Eye (tissue), 1 donor: ENCODE measurements around the gene TRABD2B.
A peak's percentile ranks its signal among the peaks of the same experiment; 100 is the strongest.

Experiments
- DNase-seq: peaks from one replicate; pipeline ENCODE4 v3.0.0-alpha.2; 2015

TRABD2B gene

DNA sequence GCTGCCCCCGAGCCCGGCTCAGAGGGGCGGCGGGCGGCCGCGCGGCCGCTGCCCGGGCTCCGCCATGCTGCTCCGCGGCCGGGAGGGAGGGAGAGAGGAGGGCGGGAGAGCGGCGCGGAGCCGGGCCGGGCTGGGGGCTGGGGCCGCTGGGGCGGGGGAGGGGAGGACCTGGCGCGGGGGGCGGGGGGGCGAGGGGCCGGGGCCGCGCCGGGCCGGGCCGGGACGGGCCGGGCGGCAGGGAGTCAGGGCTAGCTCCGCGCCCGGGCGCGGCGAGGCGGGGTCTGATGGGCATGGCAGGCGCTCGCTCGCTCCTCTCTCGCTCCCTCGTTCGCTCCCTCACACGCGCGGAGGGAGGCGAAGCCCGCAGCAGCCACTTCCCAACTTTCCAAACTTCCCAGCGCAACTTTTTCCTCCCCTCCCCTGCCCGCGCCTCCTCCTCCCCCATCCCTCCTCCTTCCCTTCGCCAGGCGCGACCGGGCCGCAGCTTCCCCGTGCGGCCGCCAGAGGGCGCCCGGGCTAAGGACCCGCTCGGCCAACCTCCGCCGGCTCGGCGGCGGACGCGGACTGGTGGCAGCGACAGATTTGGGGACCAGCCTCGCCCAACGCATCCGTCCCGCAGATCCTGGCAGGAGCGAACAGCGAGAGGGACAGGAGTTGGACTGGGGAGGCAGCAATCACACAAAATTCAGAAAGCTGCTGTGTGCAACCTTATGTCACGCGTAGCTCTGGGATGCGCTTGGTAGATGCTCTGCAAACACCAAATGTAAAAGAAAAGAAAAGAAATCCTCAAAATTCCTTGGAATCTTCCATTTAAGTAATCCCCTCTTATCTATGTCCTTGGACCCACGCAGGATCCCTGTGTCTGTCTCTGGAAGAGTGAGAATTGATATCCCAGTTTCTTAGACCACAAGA is at the start of gene TRABD2B:
TSS of gene TRABD2B (minus strand) at position 97 of the 912 bp plus-strand sequence.
- peak; percentile 94 for DNase-seq

DNA sequence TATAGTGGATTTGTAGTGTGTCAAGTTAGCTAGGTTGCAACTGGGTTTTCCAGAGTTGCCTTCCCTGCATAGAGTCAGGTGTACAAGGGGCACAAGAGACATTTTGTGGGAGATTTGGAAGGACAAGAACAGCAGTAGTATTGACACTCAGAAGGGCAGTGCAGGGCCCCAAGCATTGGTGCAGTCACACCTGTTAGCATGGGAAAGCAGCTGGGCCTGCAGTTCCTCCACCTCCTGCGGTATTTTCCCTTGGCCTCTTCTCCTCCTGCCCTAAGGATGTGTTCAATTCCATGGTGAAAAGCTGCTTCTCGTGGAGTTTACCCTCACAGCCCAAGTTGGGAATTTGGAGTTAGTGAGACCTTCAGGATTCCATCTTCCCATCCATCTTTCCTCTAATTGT is 47.1 kb upstream of the TRABD2B start:
- no peak for DNase-seq

DNA sequence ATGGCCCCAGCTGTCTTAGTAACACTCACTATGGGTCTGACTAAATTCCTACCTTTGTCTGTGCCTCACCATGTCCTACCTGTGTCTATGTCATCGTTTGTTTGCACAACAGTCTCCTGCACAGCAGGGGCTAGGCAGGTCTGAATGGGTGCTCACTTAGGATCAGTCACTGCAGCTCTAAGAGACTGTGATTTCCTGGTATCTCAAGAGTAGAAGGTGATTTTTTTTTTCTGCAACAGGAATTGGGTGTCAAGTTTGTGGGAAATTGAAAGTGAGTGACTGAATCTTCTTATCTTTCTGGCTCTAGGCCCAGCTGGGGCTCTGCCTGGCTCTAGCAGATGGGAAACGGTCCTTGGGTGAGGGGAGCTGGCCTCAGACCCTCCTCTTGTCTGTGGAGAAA is 46.4 kb upstream of the TRABD2B start:
- DNase-seq, result no peak

DNA sequence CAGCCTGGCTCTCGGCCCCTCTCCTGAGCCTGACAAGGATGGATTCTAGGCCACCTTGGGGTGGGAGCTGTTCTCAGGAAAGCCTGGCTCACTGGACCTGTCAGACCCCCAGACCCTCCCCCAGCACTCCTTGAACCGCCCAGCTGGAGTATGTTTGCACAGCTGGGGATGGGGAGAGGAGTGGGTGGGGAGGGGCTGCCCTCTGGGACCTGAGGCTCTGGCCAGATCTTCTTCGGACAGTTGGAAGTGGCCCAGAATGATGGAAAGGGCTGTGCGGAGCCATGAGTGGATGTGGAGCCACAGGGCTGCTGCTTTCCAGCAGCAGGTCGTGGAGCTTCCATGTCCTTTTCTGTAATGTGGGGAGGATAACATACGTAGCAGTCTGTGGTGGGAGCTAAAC is 43.0 kb upstream of the TRABD2B start:
- no peak for DNase-seq

DNA sequence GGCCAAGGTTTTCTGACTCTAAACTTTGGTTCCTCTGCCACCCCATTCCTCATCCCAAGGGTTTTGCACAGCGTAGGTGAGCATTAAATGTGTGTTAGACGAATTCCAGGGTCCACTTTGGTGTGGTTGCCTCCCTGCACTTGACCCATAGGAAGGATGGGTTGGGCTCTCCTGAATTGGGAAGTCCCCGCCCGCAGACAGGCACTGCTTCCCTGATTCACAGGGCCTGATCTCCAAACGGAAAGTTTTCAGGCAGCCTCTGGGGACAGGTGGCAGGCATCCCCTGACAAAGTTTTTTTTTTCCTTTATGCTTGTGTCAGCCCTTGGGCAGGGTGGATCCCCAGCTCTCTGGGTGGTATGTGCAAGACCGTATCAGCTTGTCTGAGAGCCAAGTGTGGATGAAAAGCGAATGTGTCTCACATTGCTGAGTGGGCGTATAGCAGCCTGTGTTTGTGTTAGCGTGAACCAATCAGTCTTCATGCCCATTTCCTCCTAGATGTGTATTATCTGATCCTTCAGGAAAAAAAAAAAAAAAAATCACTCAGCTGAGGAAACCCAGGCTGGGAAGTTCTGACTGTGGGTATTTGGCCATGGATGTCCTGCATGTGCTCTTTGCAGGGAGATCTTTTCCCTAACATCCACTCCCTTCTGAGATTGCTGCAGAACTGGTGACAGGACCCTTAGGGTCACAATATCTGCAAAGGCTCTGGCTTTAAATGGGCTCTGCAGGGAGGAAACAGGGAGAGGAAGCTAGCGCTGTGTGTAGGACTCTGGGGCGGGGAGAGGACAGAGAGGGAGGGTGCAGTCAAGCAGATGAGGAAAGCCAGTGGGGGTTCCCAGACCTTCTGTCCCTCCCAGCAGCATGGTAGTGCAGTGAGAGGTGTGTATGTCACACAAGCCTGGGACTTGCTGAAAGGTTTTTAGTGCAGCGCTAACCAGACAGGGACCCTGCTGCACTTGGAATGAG is 42.2 kb upstream of the TRABD2B start:
- DNase-seq, result peak; percentile 48

DNA sequence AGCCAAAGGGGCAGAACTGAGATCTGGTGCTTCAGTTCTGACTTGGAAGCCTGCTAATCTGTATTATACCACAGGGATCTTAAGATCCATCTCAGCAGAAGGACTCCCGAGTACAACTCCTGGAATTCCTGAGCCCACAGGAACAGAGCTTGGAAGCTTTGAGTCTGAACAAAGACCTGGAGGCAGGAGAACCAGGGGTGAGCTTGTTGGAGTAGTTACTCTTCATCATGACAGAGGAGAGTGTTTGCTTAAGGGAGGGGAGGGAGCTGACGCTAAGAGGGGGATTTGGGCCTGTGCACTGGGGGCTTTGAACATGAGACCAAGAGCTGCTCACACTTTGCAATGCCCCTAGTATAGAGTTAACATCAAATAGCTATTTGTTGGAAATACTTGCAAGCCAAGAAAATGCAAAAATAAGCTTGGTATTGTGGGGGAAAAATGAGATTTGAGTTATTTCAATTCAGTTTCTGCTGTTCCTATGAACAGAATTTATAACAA is 41.1 kb upstream of the TRABD2B start:
- no peak for DNase-seq

DNA sequence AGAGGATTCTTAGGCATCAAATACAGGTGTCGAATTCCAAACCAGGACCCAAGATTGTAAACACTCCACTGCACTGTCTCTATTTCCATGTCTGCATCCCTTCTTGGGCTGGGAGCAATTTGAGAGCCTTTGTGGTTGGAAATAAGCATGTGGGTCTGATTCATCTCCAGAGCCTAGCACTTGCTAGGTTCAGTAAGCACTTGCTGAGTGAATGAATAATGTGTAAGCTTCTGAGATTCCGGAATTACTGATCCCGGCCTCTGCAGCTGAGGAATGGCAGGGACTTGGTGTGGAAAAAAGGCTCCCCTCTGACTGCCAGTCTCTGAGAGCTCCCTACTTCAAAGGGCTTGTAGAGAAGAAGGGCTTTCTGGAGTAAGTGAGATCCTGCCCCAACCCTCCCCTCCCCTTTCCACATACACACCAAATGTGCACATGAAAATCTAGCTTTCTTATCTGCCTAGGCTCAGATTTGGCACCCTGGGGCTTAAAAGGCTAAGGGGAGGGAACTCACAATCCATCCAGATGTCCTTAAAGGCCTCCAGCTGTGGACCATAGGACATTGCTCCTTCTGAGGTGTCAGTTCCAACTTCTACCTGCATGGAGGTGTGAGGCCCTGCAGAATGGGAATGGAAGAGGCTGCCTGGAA is 39.6 kb upstream of the TRABD2B start:
- DNase-seq, result no peak

DNA sequence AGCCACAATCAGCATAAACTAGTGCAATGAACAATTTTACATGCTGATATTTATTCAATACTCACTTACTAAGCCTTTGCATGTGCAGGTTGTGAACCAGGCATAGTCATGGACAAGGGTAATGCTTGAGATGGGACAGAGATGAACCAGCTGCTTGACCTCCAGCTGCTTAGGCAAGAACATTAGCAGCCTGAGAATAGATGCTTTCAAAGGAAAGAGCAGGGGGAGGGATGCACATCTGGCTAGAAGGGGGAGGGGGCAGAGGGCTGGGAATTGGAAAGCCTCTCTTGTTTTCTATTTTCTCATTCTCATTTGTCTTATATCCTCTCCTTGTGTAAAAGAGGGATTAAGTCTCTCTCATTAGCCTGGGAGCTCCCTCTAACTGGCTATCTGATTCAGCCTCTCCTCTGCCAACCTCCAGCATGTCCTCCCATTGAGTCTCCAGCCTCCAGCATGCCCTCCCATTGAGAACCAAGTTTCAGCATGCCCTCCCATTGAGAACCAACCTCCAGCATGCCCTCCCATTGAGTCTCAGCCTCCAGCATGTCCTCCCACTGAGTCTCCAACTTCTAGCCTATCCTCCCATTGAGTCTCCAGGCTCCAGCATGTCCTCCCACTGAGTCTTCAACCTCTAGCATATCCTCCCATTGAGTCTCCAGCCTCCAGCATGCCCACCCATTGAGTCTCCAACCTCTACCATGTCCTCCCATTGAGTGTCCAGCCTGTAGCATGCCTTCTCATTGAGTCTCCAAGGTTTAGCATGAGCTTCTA is 38.4 kb upstream of the TRABD2B start:
- no peak for DNase-seq

DNA sequence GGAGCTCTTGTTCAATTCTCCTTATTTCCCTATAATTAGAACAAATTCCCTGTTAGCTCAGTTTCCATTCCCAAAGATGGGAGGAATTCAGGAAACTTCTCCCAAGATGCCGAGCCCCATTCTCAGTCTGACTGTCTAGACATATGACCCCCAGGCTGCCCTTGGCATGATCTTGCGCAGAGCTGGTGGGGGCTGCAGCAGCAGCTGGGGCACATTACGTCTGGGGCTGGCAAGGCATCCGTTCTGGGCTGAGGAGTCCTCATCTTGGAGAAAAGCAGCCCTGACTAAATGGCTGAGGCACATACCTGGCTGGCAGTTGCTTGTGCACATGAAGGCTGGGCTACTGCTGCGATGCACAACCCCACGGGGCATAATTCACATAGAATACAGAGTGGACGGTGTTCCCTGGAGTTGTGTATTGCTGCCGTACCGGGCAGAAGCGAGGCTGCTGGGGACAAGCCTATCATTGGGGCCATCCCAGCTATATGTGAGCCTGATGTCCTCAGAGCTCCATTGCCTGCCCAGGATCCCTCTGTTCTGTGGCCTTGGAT is 36.4 kb upstream of the TRABD2B start:
- no peak for DNase-seq

DNA sequence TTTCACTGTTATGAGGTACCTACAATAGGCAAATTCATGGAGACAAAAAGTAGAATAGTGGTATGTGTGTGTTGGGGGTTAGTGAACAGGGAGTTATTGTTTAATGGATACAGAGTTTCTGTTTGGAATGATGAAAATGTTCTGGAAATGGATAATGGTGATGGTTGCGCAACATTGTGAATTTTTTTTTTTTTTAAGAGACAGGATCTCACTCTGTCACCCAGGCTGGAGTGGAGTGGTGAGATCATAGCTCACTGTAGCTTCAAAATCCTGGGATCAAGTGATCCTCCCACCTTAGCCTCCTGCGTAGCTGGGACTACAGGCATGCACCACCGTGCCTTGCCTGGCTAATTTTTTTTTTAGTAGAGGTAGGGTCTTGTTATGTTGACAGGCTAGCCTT is 34.5 kb upstream of the TRABD2B start:
- DNase-seq, result no peak

DNA sequence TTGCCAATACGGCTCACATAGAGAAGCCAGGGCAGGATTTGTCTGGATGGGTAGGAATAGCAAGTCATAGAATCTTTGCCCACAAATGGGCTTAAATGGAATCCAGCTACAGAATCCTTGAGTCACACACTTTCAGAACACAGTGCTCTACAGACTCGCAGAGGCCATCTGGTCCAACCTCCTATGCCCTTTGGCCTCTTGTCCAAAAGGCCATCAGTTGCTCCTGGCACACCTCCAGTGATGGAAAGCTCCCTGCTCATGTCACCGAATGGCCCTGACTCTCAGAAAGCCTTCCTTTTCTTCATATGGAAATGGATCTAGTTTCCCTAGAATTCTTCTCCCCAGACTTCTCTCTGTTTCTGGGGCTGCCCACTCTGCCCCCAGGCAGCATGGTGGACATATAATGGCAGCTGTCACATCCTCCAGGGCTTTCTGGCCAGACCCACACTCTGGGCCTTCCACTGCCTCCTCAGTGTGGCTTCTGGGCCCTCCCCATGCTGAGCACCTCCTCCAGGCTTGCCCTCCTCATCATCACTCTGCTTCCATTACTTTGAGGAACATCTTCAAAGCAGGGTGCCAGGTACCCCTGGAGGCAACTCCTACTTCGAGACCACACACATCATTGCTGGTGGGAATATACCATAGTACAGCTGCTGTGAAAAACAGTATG is 33.6 kb upstream of the TRABD2B start:
- no peak for DNase-seq

DNA sequence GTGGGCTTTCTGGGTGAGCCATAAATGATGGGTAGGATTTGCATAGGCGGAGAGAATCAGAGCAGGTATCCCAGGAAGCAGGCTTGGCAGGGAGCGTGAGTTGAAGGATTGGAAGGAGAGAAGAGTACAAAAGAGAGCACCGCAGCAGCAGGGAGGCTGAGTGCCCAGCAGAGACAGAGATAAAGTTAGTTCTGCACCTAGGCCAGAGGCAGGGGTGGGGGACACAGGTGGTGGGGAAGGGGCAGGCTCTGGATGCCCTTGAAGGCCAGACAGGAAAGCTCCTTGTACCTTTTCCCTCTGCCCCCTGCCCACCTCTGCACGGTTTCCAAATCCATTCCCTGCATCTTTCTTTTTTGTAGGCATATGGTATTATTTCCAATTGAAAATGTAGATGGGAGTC is 33.0 kb upstream of the TRABD2B start:
- no peak for DNase-seq

DNA sequence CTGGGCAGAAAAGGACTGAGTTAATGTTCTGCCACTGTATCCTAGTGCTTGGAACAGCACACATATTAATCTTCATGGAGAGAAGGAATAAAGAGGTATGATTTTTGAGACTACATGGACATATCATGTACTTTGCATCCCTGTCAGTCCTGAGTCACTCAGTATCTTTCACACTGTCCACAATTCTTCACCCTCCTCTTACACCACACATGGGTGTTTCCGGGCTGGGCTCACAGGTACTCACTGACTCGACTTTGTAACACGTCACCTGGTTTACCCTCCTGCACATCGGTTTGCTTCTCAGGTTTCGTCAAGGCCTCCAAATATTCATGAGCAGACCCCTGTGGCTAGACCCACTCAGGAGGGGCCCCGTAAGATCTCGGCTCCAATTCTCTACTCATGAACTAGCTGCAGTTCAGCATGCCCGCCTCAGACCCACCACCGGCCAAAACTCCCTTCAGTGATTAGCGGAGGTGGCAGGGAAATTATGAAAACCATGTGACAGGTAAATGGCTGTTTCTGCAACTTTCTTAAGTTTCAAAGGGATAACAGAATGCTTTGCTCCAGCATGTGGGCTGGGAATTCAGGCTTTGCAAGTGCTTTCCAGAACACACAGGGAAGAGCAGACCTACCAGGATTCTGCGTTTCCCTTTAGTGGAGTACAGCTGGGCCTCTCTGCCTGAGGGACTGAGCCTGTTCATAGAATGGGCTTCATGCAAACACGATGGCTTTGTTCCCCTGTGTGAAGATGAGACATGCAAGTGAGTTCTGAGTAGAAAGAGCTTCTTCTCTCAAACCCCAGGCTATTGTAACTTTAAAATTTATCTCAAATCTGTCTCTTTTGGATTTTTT is 31.3 kb upstream of the TRABD2B start:
- no peak for DNase-seq

DNA sequence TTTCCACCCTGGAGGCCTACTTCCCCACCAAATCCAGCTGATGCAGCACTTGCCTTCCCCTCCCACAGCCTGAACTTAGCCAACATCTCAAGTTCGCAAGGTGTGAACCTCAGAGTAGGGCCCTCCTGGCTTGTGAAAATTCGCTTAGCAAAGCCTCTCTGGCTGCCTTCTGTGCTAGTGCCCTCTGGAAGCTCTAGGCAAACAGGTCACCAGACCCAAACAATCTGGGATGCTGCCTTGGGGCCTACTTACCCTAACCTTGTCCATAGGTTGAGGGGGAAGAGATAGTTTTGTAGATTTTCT is 30.3 kb upstream of the TRABD2B start:
- DNase-seq, result no peak

DNA sequence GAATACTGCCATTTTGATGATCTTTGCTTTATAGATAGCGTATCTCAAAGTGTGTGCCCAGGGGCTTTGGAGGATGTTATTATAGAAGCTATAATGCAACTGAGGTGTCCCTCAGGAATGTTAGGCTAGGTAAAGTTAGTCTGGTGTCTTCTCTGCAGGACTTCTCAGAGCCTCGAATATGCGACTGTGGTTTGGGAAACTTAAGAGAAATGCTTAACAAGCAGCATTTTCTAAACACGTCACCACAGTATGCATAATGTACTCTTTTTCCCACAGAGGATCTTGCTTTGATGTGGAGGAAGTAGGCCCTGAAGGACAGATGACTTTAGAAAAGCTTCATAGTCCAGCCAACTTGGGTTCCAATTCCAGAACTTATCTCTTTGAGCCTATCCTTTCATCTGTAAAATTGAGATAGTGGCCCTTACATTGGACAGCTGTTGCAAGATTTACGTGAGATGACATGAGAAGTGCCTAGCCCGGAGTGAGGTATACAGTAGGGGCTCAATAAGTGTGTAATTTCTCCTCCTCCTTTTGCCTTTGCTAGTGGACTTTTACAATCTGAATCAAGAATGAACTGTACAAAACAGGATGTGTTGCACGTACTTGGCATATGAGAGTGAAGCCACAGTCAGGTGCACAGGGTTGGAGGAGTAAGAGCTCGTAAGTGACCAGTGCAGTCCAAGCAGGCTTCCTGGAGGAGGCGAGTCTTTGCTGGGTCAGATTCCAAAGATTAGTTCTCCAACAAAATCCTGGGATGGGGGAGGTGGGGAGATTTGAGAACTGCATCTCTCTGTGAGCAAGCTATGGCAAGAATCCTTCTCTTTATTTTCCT is 29.7 kb upstream of the TRABD2B start:
- DNase-seq, result no peak

DNA sequence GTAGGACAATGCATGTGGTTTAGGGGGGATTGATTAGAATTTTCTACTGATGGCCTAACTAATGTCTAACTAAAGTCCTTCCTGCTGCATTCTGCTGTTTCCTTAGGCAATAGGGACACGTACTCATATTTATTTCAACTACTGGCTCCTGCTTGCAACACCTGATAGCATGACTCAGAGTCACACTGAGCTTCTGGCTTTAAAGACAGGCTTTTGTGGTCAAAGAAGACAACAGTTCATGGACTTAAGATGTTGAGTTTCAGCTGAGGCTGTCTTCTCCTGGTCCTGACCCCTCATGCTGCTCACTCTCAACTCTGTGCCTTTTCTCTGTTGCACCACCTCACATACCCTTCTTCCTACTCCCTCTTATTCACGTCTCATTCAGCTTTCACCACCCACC is 29.1 kb upstream of the TRABD2B start:
- DNase-seq, result no peak

DNA sequence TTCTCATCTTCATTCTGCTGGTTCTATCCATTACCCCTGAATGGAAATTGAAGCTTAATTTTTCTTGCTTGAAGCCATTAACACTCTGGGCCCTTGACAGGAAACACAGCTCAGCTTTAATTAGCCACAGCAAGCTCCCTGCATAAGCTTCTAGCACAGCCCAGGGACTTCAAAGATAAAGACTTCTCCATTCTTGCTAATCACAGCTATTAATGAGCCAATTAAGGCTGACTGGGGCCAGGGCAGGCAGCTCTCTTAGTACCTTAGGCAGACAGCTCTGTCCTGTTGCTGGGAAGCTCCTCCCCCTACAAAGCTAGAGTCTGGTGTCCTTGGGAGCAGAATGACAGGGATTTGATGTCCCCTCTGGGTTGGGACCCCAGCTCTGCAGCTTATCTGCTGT is 27.9 kb upstream of the TRABD2B start:
- peak; percentile 39 for DNase-seq

DNA sequence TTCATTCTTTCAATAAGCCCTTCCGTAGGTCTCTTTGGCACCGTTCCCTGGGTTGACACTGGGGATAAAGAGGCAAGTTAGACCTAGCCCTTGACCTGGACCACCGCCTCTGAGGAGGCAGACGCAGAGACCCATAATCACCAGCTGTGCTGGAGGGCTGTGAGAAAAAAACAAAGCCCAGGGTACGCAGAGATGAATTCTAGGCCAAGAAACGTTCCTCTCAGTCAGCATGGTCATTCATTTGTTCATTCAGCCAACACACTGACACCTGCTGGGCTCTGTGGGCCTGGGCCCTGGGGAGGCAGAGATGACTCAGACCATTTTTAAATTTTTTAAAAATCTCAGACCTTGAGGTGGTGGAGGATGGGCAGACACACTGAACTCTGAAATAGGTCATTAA is 26.3 kb upstream of the TRABD2B start:
- DNase-seq, result no peak

DNA sequence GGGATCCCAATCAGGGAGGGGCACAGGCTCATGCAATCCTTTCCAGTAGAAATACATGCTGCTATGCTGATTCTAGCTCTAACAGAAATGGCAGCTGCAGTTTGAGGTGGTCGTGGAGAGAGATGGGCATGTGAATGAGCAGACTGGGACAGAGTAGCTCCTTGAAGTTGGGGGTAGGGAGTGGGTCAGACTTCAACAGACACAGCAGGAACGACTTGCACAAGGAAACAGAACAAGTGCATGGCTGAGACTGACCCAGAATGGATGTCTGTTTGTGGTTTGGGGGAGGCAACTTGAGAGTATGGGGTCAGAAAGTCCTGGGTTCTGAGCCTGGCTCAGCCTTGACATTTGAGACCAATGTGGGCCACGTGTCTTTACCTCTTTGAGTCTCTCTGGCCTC is 25.1 kb upstream of the TRABD2B start:
- DNase-seq, result no peak

DNA sequence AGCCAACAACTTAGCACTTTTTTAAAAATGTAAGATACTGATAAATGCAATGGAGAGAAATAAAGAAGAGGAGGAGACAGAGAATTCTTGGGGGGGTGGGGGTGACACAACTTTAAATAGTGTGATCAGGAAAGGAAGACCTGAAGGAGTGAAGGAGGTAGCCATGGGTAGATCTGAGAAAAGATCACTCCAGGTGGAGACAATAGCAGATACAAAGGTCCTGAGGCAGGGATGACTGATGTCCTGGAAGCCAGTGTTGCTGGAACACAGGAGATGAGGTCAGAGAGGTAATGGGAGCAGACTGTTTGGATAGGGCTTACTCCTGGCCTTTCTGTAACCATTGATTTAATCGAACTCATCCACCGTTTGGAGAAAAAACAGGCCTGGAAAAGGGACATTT is 24.6 kb upstream of the TRABD2B start:
- no peak for DNase-seq
